MCF 10A (cell line): ENCODE results near the gene TMEM184A. TPM values are rescaled to one million over a fixed set of nuclear protein-coding genes. Genes with fewer than 3 reads are reported as not detected.
"Not testable (repeated sequence)": the region's sequence is repeated elsewhere in the genome, so short reads cannot be mapped to it uniquely, and the experiment has no call there.

ENCODE experiments used
- BruUV-seq: library from RNA; stranded (reverse); fragments of 400-500 nt; replicated peaks from 2 replicates; lab custom pipeline; 2021; lab: Mats Ljungman, UMichigan
- CTCF ChIA-PET: fragments of 300-600 bp; sonication (Branson Sonifier 250); formaldehyde crosslinking; extraction: SDS; loops from one replicate; lab custom pipeline; 2021; ENCODE audit warnings: antibody characterized with exemption, inconsistent platforms; lab: Yijun Ruan, JAX
- POLR2A ChIA-PET: fragments of 300-600, 350-650 bp; sonication (Branson Sonifier 250); formaldehyde crosslinking; extraction: SDS; loops from one replicate; lab custom pipeline; 2020; ENCODE audit warnings: antibody characterized with exemption, inconsistent platforms; lab: Yijun Ruan, JAX
- DNase-seq: peaks from one replicate; pipeline ENCODE4 v3.0.0-alpha.2; 2018; ENCODE audit not compliant: unreplicated experiment
- H3K27ac Mint-ChIP-seq: one replicate; pipeline ENCODE4 v1.8.0; 2022; ENCODE audit warnings: mild to moderate bottlenecking, low read depth, mixed read lengths; ENCODE audit not compliant: unreplicated experiment
- H3K27me3 Mint-ChIP-seq: one replicate; pipeline ENCODE4 v1.8.0; 2022; ENCODE audit warnings: mixed read lengths; ENCODE audit not compliant: insufficient read depth, unreplicated experiment
- H3K36me3 Mint-ChIP-seq: one replicate; pipeline ENCODE4 v1.8.0; 2022; ENCODE audit warnings: mild to moderate bottlenecking, moderate library complexity, mixed read lengths; ENCODE audit not compliant: insufficient read depth, unreplicated experiment
- H3K4me1 Mint-ChIP-seq: one replicate; pipeline ENCODE4 v1.8.0; 2022; ENCODE audit warnings: mixed read lengths; ENCODE audit not compliant: insufficient read depth, unreplicated experiment
- H3K4me3 Mint-ChIP-seq: one replicate; pipeline ENCODE4 v1.8.0; 2022; ENCODE audit warnings: mild to moderate bottlenecking, moderate library complexity, mixed read lengths; ENCODE audit not compliant: unreplicated experiment
- H3K9me3 Mint-ChIP-seq: one replicate; pipeline ENCODE4 v1.8.0; 2022; ENCODE audit warnings: mixed read lengths; ENCODE audit not compliant: unreplicated experiment
- intact Hi-C: fragments of 100-400 bp; cut with micrococcal nuclease; formaldehyde crosslinking; loops from 2 replicates; pipeline ENCODE4 v1.14.1; 2022
- total RNA-seq: library from RNA; stranded (reverse); gene quantifications from 2 replicates; pipeline ENCODE4 v1.2.3, GENCODE V29; 2022
- TF ChIP-seq, protein P1 (sequence below): fragments of 200-600 bp; IDR thresholded peaks from one replicate; pipeline ENCODE4 v1.8.0; 2022; ENCODE audit warnings: antibody characterized with exemption, mild to moderate bottlenecking; ENCODE audit not compliant: unreplicated experiment

The TMEM184A gene
- total RNA-seq, 1 experiment from 2014 or later: 14.2 TPM

DNA sequence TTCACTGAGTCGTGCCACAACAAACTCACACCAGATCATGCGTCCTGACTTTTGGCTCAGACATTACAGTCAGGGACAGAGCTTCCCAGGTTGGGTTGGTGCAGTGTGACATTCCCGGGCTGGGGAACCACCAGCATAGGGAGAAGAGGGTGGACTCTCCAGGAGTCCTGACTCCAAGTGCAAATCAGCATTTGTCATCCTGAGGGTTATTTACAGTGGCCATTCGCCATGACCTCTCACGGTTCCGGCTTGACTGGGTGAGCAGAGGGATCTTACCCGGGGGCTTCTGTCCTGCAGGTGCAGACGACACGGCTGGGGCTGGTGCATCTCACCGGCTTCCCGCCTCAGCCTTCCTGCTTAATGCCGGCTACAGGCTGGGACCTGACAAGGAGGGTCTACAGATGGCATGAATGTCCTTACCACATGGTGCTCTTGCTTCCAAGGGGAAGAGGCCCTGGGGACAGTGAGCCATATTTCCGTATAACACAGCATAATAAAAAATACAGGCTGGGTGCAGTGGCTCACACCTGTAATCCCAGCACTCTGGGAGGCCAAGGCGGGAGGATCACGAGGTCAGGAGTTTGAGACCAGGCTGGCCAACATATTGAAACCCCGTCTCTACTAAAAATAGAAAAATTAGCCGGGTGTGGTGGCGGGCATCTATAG lies 39.3 kb downstream of the TMEM184A start:
- no peaks in the 10 kb centered on the region for H3K9me3 Mint-ChIP-seq
- no peaks in the 10 kb centered on the region for H3K4me1 Mint-ChIP-seq
- H3K4me3 Mint-ChIP-seq: no peak overlapping the region
- TF ChIP-seq, protein P1, sequence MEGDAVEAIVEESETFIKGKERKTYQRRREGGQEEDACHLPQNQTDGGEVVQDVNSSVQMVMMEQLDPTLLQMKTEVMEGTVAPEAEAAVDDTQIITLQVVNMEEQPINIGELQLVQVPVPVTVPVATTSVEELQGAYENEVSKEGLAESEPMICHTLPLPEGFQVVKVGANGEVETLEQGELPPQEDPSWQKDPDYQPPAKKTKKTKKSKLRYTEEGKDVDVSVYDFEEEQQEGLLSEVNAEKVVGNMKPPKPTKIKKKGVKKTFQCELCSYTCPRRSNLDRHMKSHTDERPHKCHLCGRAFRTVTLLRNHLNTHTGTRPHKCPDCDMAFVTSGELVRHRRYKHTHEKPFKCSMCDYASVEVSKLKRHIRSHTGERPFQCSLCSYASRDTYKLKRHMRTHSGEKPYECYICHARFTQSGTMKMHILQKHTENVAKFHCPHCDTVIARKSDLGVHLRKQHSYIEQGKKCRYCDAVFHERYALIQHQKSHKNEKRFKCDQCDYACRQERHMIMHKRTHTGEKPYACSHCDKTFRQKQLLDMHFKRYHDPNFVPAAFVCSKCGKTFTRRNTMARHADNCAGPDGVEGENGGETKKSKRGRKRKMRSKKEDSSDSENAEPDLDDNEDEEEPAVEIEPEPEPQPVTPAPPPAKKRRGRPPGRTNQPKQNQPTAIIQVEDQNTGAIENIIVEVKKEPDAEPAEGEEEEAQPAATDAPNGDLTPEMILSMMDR: no peak
- H3K36me3 Mint-ChIP-seq: no peaks in the 10 kb centered on the region
- CTCF ChIA-PET: no interaction called here
- DNase-seq: no peak
- POLR2A ChIA-PET: no interaction called here
- no TSS peak for BruUV-seq
- intact Hi-C loops: no loop called here
- no peak overlapping the region for H3K27ac Mint-ChIP-seq
- H3K27me3 Mint-ChIP-seq: no peaks in the 10 kb centered on the region

DNA sequence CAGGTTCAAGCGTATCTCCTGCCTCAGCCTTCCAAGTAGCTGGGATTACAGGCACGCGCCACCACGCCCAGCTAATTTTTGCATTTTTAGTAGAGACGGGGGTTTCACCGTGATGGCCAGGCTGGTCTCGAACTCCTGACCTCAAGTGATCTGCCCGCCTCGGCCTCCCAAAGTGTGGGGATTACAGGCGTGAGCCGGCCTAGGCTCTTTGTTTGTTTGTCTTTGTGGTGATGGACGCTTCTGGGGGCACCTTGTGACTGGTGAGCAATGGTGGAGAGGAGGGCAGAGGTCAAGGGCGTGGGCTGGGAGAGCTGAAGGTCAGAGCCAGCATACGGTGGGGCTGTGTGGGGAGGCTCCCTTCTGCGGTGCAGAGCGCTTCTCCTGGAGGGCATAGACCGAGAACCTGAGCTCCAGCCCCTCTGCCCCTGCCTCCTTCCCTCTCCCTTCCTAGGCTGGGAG lies 40.5 kb downstream of the TMEM184A start:
- BruUV-seq, H3K27ac Mint-ChIP-seq, H3K27me3 Mint-ChIP-seq, H3K36me3 Mint-ChIP-seq, H3K4me1 Mint-ChIP-seq, intact Hi-C loops, H3K9me3 Mint-ChIP-seq, H3K4me3 Mint-ChIP-seq, DNase-seq: not testable (repeated sequence)
- POLR2A ChIA-PET: interaction anchor here (0.9 to 2.0 kb wide), 2 partner anchors 14 to 39 kb away, joined by 3 to 8 read pairs; partner anchors contain the start of gene MAFK
- CTCF ChIA-PET: interaction anchor here (0.6 to 1.1 kb wide), 4 partner anchors 11 to 64 kb away, joined by 3 to 4 read pairs (median 4); no protein-coding TSS in a partner anchor

DNA sequence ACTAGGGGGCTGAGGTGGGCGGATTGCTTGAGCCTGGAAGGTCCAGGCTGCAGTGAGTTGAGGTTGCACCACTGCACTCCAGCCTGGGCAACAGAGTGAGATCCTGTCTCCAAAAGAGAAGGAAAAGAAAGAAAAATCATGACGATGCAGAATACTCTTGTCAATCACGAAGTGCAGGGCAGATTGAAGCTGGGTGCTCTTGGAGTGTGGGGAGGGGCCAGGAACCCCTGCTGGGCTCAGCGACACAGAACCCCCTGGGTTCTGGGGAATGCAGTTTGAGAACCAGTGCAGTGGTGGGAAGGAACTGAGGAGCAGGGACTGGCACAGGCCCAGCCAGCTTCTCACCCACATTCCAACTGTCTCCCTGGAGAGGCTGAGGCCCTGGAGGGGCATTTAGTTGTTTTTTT lies 41.0 kb downstream of the TMEM184A start:
- Mint-ChIP-seq H3K4me3 (no peak overlapping the region), H3K27ac (no peak overlapping the region), H3K9me3 (no peaks in the 10 kb centered on the region), H3K4me1 (no peaks in the 10 kb centered on the region), H3K27me3 (no peaks in the 10 kb centered on the region), H3K36me3 (no peaks in the 10 kb centered on the region)
- TF ChIP-seq, protein P1: no peak
- BruUV-seq: no TSS peak
- ChIA-PET CTCF (interaction anchor here (0.5 to 1.1 kb wide), 4 partner anchors 10 to 134 kb away, joined by 3 to 4 read pairs (median 4); no protein-coding TSS in a partner anchor), POLR2A (interaction anchor here (0.6 to 2.0 kb wide), 4 partner anchors 11 to 40 kb away, joined by 3 to 8 read pairs (median 6); partner anchors contain the start of genes INTS1 and MAFK)
- no peak for DNase-seq
- intact Hi-C loops: no loop called here

DNA sequence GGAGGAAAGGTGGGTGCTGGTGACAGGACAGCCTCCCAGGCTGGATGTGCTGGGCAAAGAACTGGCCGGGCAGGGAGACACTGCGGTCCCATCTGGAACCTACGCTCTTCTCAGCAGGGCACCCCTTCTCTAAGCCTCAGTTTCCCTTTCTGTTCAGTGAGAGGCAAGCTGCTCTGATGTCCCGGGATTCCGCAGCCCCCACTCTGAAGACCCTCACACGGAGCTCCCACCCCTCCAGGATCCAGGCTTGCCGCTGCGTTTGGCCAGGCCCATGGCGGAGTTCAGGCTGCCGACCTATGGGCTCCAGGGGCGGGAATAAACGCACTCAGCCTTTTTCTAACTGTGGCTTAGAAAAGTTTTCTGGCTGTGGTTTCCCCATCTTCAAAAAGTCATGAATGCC lies 41.6 kb downstream of the TMEM184A start:
- H3K4me1 Mint-ChIP-seq: no peaks in the 10 kb centered on the region
- no peaks in the 10 kb centered on the region for H3K27me3 Mint-ChIP-seq
- no peak overlapping the region for H3K4me3 Mint-ChIP-seq
- CTCF ChIA-PET: interaction anchor here (1.4 kb wide), 1 partner anchor 9 kb away, joined by 8 read pairs; no protein-coding TSS in a partner anchor
- no peaks in the 10 kb centered on the region for H3K36me3 Mint-ChIP-seq
- no peaks in the 10 kb centered on the region for H3K9me3 Mint-ChIP-seq
- H3K27ac Mint-ChIP-seq: no peak overlapping the region
- POLR2A ChIA-PET: interaction anchor here (0.6 to 2.0 kb wide), 3 partner anchors 10 to 38 kb away, joined by 3 to 8 read pairs (median 8); partner anchors contain the start of genes INTS1 and MAFK
- no TSS peak for BruUV-seq
- DNase-seq: no peak
- TF ChIP-seq, protein P1: no peak
- intact Hi-C loops: no loop called here
